ENCODE results near the gene CYTH4.
A peak's percentile ranks its signal among the peaks of the same experiment; 100 is the strongest.

CYTH4 gene

DNA sequence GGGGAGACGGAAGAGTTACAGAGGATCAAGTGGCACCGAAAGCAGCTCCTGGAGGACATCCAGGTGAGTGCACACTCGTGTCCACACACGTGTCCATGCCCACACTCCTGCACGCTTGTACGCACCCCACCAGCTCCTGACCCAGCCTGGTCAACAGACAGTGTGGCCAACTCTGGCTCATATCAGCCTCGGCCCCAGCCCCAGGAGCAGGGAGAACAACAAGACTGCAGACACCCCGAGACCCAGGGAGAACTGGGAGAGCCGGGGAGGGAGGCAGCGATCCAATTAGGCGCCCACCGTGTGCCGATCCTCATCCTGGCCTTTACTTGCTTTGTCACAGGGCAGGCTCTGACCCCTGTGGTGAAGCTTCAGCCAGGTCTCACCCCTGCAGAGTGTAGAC, 10.3 kb downstream of the CYTH4 start:
- no peak for DNase-seq

DNA sequence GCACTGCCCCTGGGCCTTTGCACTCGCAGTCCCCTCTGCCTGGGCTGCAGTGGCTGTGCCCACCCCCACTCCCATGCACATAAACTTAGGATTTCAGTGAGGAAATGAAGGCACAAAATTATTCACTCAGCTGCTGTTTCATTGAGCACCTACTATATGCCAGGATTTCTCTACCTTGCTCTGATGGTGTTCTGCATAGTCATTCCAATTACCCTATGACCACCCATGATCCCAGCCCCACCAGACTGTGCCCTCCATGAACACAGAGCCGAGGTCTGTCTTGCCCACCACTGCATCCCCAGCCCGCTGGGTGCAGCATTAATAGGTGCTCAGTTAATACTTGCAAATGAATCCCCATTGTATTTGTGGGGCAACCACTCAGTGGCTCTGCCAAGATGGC, 10.9 kb downstream of the CYTH4 start:
- no peak for DNase-seq

DNA sequence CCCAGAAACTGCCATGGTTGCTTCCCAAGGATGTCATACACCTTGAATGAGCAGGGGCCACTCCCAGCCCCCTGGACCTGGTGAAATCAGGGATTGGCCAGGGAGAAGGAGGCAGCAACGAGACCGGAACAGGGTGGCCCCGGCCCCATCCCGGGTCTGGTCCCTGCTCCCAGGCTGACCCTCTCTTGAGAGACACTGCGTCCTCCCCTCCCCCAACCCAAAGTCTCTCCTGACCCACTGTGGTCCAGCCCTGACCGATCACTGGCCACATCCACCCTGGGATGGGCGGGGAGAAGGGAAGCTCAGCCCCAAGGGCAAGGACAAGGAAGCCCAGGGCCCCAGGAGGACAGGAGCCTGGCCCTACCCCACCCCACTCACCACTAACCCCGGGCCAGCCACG, 12.4 kb downstream of the CYTH4 start:
- no peak for DNase-seq

DNA sequence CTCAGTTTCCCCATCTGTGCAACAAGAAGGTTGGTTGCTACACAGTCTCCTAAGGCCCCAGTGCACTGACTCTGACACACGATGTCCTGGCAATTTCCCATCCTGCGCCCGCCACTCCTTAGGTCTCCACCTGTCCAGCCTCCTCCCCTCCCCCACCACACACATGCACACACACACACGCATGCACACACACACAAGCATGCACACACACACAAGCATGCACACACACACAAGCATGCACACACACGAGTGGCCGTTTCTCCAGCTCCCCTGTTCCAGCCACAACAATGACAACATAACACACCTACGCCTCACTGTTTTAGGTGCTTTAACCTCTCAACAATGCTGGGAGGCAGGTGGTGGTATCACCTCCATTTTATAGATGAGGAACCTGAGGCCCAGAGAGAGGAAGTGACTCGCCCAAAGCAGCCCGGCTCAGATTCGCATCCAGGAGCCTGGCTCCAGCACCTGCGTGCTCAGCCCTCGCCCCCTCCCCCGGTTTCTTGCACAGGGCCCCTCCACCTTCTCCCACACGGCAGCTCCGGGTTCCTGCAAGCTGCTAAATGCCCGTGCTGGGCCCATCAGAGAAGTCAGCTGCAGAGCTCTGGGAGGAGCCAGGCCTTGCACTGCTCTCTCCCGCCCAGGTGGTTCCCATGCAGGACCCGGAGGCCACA, 13.0 kb downstream of the CYTH4 start:
- no peak for DNase-seq

DNA sequence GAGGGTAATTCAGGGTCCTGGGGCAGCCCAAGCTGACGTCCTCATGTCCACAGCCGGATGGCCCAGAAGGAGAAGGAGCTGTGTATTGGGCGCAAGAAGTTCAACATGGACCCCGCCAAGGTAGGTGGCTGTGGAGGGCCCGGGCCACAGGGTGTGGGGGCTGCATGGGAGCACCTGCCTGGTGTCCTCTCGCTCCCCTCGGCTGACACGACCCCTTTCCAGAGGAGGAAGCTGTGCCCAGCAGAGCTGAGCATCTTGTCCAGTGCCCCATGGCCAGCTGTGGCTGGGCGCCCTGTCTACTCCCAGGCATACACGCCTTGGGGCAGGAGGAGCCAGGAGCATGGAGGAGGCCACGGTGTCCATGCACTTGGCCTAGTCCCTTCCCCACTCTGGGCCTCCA, 13.6 kb downstream of the CYTH4 start:
- no peak for DNase-seq

DNA sequence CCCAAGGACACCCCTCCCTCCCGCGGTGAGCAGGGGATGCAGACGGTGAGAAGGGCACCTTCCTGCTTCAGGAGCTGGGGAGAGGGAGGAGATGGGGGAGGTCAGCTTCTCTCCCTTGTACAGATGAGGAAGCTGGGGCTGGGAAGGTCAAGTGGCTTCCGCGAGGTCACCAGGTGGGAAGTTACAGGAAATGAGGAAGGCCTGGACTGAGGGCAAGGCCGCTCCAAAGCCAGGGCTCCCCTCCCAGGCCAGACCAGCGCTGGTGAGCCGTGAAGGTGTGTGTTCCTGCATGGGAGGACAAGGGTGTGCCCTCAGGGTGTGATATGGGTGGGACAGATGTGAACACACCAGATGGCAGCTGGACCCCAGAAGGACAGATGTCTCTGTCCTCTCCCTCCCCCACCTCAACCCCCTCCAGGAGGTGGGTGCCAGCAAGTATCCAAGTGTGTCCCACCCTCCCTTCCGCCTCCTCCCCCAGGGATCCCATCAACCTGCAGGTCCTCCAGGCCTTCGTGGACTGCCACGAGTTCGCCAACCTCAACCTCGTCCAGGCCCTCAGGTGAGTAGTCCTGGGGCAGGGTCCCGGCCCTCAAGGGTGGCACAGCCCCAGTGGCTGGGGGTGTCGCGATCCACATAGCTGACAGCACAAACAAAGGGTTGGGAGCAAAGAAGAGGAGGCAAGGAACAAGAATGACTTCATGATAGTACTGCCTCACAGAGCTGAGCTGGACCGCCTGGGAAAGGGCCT, 16.6 kb downstream of the CYTH4 start:
- DNase-seq, result no peak

DNA sequence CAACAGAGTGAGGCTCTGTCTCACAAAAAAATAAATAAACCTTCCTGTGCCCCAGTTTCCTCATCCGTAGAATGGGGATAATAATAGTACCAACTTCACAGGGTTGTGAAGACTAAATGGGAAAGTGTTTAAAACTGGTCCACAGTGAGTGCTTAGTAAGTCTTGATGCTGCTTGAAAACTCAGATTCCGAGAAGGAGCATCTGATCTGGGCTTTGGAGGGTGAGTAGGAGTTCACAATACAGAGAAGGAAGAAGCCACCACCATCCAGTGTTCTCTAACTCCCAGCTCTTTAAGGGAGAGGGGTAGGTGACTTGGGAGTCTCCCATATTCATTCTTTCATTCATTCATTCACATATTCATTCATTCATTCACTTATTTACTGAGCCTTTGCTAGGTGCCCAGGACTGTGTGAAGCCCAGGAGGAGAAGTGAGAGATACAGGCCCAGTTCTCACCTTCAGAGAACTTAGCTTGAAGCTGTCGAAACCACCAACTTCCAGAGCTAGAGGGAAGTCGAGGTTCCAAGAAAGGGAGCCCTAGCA, 17.7 kb downstream of the CYTH4 start:
- DNase-seq, result no peak

DNA sequence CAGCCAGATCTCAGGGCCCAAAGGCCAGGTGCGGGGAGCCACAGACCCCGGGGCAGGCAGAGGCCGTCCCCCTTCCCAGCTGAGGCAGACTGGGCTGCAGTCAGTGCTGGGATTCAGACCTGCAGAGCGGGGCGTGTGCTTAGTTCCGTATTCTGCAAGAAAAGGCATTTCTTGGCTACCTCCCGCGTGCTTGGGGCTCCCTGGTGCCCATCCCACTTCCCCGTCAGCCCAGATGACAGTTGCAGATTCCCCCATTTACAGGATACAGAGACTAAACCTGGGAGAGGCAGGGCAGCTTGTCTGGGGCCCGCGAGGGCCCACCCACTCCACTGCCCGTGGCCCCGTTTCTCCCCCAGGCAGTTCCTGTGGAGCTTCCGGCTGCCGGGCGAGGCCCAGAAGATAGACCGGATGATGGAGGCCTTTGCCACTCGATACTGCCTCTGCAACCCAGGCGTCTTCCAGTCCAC, 18.3 kb downstream of the CYTH4 start:
- DNase-seq, result no peak

DNA sequence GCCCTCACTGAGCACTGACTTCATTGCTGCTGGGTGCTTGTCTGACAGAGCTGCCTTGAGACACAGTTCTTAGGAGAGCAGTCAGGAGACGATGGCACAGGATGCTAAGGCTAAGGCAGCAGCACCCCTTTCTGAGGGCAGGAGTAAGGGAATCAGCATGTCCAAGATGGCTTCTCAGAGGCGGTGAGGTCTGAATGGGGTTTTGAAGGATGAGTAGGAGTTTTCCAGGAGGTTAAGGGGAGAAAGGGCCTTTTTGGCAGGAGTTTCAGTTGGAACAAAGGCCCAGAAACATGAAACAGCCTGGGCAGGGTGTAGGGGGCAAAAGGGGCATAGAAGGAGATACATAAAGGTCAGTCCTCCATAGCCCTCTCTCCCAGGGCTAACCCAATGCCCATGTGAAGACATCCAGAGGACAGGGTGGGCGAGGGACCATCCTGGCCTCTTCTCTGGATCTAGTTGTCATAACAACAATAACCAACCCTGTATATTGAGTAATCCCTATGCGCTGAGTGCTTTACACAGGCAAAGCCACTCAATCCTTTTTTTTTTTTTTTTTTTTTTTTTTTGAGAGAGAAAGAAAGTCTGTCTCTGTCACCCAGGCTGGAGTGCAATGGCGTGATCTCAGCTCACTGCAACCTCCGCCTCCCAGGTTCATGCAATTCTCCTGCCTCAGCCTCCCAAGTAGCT, 19.0 kb downstream of the CYTH4 start:
- no peak for DNase-seq

DNA sequence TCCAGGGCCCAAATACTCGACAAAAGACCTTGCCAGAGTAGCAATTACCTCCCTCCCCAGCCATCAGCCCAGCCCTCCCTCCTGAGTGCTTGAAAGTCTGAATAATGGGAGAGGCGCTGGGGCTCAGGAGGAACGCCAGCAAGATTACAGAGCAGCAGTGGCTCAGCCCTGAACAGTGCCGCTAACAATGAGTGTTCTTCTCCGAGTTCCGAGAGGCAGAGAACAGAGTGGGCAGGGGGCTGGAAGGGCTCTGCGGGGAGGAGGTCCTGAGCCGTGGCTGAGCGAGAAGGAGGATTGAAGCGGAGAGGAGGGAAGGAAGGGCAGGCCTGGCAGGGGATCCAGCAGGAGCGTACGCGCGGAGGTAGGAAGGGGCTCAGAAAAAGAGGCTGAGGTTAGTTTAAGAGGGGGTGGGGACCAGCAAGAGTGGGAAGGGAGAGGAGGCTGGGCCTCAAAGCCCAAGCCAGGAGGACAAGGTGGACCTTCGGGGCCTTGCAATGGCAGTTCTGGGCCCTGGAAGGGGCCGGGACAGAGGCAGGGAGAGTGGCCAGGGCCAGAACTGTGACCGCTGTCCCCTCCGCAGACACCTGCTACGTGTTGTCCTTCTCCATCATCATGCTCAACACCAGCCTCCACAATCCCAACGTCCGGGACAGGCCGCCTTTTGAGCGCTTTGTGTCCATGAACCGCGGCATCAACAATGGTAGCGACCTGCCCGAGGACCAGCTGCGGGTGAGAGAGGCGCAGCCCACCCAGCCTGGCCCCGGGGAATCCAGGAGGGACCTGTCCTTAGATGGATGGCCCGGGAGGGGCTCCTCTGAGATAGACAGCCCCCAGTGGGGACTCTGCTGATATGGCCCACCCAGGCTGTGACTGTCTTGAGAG, 20.6 kb downstream of the CYTH4 start:
- DNase-seq, result no peak

DNA sequence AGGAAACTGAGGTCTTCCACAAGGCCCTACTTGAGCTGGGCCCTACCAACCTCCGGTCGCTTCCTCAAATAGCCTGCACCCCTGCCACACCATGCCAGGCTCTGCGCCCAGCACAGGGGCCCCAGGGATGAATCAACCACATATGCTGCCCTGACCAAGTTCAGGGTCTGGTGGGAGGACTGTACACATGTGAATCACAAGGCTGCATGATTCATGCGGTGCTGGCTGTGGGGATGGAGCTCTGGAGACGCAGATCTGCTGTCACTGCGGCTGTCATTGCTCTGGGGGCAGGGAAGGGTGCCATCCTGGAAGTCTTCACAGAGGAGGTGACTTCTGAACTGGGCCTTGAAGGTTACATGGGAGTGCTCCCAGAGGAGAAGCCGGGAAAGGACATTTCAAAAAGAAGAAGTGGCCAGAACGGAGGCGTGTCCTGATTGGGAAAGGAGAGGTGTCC, 21.5 kb downstream of the CYTH4 start:
- DNase-seq, result peak; percentile 88

DNA sequence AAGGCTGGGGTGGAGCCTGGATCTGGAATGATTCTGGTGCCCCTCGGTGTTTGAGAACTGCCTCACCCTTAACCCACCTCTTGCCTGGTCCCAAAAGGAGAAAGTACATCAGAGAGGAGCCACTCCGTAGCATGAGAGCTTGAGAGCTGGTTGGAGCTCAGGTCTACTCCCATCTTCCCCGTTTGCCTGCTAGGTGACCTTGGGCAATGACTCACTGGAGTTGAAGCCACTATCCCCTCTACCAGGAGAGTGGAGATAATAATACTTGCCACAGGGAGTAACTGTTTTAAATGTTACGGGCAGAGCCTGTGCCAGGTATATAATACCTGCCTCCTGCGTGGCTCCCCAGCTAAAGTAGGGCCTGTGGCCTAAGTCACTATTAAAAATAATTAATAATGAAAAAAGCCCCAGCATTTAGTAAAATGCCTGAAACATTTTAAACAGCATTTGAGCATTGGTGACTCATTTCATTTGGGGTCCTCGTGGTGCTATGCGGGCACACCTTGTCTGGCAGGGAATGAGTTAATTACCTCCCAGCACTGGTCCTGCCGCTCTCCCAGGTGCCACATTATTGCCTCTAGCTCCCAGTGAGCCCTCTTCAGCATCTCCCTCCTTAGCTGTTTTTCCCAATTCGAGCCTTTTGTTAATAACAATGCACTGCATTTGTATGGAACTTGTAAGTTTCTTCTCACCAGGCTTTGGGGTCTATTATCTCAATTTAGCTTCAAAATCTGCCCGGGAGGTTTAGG, 22.5 kb downstream of the CYTH4 start:
- peak; percentile 18 for DNase-seq

DNA sequence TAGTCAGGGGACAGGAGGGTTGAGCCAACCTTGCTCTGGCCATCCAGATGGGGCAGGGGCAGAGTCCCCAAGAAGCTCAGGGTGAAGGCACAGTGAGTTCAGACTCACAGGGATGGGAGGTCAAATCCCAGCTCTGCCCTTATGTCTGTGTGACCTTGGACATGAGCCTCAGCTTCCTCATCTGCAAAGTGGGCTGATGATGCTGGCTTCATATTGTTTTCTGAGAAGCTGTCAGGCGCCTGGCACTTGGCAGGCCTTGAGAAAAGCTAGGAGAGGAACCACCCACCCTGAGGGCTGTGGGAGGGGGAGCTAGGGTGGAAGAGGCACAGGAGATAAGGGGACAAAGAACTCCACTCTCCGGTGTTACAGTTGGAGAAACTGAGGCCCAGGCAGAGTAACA, 23.6 kb downstream of the CYTH4 start:
- DNase-seq, result no peak

DNA sequence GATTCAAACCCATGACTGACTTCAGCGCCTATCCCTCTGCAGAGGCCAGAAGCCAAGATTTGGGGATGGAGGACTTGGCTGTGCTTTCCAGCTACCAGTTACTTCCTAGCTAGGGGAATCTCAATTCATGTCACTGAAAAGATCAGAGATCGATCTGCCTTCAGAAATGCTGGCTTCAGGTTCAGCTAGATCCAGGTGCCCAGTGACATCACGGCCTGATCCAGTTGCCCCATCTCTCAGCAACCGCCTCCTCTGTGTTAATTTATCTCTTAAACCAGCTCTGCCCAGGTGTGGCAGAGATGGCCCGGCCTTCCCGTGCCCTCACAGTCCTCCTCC, 24.2 kb downstream of the CYTH4 start:
- no peak for DNase-seq

DNA sequence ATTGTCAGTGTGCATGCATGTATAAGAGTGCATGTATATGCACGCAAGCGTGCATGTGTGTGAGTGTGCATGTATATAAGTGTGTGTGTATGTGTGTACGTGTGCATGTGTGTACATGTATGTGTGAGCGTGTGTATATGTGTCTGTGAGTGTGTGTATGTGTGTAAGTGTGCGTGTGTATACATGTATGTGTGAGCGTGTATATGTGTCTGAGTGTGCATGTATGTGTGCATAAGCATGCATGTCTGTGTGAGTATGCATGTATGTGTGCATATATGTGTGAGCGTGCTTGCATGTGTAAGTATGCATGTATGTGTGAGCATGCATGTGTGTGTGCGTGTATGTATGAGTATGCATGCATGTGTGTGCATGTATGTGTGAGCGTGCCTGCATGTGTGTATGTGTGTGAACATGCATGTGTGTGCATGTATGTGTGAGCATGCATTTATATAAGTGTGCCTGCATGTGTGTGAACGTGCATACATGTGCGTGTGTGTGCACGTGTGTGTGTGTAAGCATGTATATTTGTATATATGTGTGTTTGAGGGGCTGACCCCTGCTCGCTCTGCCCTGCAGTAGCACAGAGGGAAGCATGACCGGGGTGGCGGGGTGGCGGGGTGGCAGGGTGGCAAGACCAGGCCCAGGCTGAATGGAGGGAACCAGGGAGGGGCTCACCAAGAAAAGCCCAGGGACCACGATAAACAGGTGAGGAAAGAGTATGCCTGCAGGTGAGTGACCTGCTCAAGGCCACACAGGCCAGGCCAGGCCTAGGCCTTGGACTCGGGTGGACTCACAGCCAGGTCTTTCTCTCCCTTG, 26.3 kb downstream of the CYTH4 start:
- DNase-seq, result no peak

DNA sequence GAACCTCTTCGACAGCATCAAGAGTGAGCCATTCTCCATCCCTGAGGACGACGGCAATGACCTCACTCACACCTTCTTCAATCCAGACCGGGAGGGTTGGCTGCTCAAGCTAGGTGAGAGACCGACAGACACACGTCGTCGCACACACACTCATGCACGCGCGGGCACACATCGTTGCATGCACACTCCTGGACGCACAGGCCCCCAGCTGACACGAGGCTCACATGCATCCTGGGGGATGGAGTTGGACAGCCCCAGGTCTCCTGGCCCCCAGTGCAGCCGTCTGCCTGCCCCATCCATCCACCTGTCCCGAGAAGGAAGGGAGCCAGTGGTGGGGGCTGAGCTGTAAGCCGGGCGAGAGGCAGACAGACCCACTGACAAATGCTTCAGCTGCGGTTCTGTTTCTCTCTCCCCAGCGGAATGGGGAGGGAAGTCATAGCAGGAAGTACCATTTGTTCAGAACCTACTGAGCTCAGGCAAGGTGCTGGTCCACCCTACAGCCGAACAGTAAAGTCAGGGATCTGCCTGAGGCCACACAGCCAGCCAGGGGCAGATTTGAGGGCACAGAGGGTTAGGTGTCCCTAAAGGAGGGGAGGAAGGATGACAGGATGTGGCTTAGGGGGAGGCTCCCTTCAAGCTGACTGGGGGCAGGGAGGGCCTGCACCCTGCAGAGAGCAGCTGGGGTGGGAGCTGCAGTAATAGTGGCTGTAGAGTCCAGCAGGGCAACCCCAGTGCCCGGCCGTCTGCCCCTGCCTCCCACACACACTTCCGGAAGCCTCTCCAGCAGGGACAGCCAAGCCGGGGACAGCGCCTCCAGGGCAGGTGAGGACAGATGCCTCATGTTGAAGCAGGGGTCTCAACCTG, 27.1 kb downstream of the CYTH4 start:
- DNase-seq, result no peak

DNA sequence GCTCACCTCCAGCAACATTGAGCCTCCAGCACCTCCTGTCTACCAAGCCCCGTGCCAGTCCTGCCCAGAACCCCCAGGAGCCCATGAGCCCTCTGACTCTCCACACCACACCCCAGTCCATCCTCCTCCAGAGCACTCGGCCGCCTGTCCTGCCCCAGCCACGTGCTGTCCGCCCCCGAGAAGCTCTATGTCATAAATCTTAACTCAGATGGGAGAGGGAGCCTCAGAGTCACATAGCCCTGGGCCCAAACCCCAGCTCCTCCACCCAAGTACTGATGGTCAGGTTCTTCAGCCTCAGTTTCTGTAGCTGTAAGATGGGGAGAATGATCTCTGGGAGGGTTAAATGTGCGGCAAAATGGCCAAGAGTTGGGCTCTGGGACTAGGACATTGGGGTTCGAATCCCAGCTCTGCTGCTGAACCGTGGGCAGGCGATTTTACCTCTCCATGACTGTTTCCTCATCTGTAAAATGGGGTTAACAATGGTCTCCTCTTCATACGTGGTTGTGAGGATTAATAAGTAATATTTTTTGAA, 27.8 kb downstream of the CYTH4 start:
- no peak for DNase-seq

DNA sequence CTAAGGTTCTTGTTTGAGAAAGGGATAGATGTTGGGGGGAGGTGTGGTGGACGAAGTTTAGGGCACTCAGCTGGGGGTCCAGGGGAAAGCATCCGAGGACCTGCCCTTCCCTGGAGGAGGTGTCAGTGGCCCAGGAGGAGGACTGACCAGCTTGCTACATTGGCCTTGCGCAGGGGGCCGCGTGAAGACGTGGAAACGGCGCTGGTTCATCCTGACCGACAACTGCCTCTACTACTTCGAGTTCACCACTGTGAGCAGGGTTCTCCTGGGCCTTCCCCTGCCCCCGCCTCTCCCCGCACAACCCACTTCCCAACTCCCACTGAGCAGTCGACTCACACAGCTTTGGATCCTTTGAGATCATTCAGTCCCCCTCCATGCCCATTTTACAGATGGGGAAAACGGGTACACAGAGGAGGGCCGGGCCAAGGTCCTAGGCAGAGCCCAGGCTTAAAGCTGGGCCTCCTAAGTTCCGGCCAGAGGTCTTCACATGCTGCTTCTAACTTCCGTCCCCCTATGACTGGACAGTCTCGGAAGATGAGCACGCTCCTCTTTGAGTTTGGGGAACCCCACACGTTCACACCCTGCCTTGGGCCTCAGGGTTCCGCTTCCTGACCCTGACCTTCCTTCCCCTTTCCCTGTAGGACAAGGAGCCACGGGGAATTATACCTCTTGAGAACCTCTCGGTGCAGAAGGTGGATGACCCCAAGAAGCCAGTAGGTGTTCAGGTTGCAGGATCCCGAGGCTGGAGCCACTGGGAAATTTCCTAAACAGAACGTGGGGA, 28.7 kb downstream of the CYTH4 start:
- no peak for DNase-seq

DNA sequence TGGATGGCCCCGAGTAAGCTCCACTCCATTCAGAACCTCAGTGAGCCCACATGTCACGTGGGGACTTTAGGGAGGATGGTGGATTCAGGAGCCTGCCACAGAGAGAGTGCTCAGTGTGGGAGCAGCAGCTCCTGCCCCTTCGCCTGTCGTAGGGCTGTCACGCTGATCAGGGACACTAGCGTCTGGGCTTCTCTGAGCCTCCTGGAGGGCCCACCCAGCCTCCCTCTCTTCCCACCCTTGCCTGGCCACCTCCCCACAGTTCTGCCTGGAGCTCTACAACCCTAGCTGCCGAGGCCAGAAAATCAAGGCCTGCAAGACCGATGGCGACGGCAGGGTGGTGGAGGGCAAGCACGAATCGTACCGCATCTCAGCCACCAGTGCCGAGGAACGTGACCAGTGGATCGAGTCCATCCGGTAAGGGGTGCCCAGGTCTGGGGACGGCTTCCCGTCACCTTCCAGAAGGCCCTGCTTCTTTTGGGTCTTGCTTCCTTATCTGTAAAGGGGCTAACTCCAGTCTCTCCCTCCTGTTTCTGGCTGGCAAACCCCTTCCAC, 29.5 kb downstream of the CYTH4 start:
- DNase-seq, result no peak

All from HCEC 1CT (cell line).